Esophagus muscularis mucosa (tissue), 4 donors: ENCODE measurements around the gene FCHO1.

ENCODE experiments used
- EP300 ChIP-seq: sonication (generic); formaldehyde crosslinking; IDR thresholded peaks from one replicate; pipeline ENCODE4 v1.6.1; 2017; ENCODE audit warnings: antibody characterized with exemption
- POLR2A ChIP-seq: fragments of 450-650 bp; IDR thresholded peaks from one replicate; pipeline ENCODE4 v1.6.1; 2017; ENCODE audit warnings: antibody characterized with exemption, moderate library complexity, mild to moderate bottlenecking, low read depth
- POLR2AphosphoS5 ChIP-seq, 2 donors: sonication (generic); formaldehyde crosslinking; IDR thresholded peaks; one replicate each; pipeline ENCODE4 v1.6.1; 2017; ENCODE audit warnings: antibody characterized with exemption in 2 of 2
- TF ChIP-seq, protein P1 (sequence below), 3 experiments: fragments of 200-600 bp in 2 of 3; fragments of 450-650 bp in 1 of 3; sonication (generic) in 2 of 3; IDR thresholded peaks; one replicate each; pipeline ENCODE4 v1.5.1; 2017 to 2019; ENCODE audit warnings: antibody characterized with exemption in 3 of 3, mild to moderate bottlenecking in 2 of 3, moderate library complexity in 1 of 3

GRCh38 chr19:17836530-17836929, 85.3 kb downstream of the FCHO1 start:
- TF ChIP-seq, protein P1, sequence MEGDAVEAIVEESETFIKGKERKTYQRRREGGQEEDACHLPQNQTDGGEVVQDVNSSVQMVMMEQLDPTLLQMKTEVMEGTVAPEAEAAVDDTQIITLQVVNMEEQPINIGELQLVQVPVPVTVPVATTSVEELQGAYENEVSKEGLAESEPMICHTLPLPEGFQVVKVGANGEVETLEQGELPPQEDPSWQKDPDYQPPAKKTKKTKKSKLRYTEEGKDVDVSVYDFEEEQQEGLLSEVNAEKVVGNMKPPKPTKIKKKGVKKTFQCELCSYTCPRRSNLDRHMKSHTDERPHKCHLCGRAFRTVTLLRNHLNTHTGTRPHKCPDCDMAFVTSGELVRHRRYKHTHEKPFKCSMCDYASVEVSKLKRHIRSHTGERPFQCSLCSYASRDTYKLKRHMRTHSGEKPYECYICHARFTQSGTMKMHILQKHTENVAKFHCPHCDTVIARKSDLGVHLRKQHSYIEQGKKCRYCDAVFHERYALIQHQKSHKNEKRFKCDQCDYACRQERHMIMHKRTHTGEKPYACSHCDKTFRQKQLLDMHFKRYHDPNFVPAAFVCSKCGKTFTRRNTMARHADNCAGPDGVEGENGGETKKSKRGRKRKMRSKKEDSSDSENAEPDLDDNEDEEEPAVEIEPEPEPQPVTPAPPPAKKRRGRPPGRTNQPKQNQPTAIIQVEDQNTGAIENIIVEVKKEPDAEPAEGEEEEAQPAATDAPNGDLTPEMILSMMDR (IDR thresholded peaks at IDR 0.05): no peak
- no peak for TF ChIP-seq POLR2A
- TF ChIP-seq EP300: no peak
- no peak for TF ChIP-seq POLR2AphosphoS5 (IDR thresholded peaks at IDR 0.05)
